ENCODE data around the gene SMG7.

SMG7 gene

DNA sequence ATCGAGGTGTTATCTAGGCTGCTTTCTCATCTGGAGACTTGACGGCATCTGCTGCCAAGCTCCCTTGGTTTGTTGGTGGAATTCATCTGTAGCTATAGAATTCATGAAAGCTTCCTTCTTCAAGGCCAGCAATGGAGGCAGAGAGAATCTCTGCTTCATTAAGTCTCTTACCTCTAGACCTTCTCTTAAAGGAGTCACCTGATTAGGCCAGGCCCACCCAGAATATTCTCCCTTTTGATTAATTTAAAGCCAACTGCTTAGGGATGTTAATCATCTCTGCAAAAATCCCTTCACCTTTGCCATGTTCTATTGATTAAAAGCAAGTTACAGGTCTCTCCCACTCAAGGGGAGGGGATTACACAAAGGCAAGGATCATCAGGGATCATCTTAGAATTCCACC, 123.2 kb downstream of the SMG7 start:
- DNase-seq = no peak

- no peak for DNase-seq
Measured at GRCh38 chr1:183596500-183596899, 124.2 kb downstream of the SMG7 start.

DNA sequence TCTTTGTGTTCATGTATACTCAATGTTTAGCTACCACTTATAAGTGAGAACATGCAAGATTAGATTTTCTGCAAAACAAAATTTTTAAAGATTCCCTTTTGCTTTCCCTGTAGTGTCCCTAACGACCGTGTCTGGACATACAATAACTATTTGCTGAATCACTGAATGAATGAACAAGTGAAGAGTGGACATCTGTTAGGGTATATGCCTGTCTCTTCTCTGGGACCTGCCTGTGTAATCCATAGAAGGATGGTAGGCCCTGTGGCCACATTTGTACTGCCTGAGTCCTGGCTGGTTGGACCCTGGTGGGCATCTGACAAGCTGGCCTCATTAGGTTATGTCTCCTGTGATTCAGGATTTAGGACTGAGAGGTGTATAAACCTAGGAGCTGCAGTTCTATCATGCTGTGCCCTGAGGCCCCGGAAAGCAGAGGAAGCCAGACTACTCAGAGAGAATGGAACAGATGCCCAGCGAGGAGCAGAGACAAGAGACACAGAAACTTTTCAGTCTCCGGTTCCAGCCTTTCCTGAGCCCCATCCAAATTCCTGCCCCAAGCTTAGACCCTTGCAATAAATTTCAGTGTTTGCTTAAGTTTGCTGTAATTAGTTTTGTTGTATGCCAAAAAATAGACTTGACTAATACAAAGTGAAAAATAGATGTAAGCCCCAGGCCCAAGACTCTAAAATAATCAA, 125.5 kb downstream of the SMG7 start:
- no peak for DNase-seq

GRCh38 chr1:183598386-183598785, 126.1 kb downstream of the SMG7 start:
- DNase-seq = no peak

DNA sequence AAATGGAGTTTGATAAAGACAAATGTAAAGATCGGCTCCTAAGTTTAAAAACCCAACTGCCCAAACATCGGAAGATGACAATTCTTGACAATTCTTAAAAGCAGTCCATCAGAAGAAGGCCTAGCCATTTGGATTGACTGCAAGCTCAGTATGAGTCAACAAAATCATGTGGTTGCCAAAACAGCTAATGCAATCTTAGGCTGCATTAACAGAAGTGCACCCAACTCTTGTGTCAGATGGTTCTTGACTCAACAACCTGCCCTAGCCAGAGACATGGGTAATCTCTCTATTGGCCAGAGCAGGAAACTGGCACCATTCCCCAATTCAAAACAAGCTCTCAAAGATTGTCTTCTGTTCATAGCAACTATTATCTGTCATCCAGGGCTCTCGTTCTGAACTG, 127.8 kb downstream of the SMG7 start:
- no peak for DNase-seq

- DNase-seq = no peak
Measured at GRCh38 chr1:183600634-183601033, 128.3 kb downstream of the SMG7 start.

DNA sequence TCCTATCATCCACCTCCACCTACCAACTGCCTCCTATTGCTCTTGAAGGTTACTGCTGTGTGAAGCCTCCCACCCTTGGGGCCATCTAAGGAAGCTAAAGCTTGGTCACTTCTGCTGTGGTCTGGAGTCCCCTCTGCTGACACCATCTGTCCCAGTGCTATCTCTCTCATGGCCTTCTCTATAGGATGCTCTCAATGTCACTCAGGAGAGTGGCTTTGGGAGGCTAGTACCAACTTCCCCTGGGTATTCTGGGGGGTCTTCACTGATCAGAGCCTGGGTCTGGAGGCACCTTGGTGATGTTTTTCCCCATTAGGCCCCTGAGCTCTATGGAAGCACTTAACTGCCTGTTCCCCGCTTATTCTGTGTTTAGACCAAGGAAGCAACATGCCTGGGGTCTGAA, 130.2 kb downstream of the SMG7 start:
- no peak for DNase-seq
